GM12875 (cell line): ENCODE results near the gene SUCO.

ENCODE experiments used
- H3K4me3 ChIP-seq: one replicate; pipeline ENCODE4 v1.5.1; 2011; ENCODE audit warnings: low read depth, low read length, control low read depth
- TF ChIP-seq, protein P1 (sequence below): IDR thresholded peaks from 2 replicates; pipeline ENCODE4 v1.5.1; 2011; ENCODE audit warnings: low read depth, mild to moderate bottlenecking, control low read depth, inconsistent platforms, low read length, moderate library complexity, borderline replicate concordance; ENCODE audit not compliant: insufficient read depth

SUCO gene

DNA sequence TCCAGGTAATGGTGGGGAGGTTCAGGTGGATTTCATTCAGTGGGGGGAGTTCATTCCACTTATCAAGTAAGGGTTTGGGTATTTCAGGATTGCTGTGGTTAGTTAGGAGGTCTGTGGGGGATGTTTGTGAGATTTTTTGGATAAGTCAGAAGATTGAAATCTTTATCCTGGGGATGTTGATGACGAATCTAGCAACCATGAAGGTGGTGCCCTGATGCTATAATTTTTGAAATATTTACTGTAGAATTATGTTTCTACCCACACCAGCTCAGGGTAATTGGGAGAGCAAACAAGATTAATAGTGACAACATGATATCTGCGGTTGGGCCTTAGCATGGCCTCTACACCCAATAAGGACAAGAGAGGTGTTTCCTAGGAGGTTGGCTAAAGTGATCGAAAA is 28.3 kb downstream of the SUCO start:
- TF ChIP-seq, protein P1, sequence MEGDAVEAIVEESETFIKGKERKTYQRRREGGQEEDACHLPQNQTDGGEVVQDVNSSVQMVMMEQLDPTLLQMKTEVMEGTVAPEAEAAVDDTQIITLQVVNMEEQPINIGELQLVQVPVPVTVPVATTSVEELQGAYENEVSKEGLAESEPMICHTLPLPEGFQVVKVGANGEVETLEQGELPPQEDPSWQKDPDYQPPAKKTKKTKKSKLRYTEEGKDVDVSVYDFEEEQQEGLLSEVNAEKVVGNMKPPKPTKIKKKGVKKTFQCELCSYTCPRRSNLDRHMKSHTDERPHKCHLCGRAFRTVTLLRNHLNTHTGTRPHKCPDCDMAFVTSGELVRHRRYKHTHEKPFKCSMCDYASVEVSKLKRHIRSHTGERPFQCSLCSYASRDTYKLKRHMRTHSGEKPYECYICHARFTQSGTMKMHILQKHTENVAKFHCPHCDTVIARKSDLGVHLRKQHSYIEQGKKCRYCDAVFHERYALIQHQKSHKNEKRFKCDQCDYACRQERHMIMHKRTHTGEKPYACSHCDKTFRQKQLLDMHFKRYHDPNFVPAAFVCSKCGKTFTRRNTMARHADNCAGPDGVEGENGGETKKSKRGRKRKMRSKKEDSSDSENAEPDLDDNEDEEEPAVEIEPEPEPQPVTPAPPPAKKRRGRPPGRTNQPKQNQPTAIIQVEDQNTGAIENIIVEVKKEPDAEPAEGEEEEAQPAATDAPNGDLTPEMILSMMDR = no peak
- H3K4me3 ChIP-seq = no peak overlapping the region

DNA sequence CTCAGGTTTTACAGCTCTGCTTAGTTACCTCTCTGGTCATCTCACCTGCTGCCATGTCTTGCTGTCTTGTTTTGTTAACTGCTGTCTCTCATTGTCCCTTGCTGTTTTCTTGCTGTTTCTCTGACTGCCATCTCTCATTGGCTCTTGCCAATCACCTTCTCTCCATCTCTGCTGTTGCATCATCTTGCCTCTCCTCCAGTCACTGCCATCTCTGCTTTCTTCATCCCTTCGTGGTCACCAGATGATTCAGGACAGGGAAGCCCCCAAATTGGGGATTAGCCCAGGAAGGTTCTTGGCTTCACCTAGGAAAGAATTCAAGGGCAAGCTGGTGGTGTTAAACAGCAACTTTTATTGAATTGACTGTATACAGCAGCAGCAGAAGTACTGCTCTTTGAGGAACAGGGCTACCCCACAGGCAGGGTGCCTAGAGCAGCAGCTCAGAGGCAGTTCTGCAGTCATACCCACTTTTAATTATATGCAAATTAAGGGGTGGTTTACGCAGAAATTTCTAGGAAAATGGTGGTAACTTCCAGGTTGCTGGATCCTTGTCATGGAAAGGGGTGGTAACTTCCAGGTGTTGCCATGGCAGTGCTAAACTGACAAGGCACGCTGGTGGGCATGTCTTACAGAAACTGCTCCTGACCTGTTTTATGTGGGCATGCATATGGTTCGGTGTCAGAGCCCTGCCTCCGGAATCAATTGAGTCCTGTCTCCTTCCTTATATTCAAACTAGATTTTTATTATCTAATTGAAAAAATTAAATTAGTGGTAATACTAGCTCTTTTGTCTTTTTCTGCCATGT is 33.4 kb downstream of the SUCO start:
- no peak overlapping the region for H3K4me3 ChIP-seq

DNA sequence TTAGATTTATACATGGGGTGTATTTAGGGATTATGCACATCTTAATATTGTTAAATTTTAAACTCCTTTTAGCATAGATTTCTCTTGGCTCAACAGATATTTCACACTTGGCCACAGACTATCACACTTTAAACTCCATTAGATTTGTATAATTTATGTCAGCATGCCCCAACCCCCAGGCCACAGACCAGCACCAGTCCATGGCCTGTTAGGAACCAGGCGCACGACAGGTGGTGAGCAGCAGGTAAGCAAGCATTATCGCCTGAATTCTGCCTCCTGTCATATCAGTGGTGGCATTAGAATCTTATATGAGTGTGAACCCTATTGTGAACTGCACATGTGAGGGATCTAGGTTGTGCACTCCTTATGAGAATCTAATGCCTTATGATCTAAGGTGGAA is 34.8 kb downstream of the SUCO start:
- TF ChIP-seq, protein P1 = no peak
- no peak overlapping the region for H3K4me3 ChIP-seq

More for the DNA sequence above, 33.4 kb downstream of the SUCO start:
- TF ChIP-seq, protein P1 = no peak

DNA sequence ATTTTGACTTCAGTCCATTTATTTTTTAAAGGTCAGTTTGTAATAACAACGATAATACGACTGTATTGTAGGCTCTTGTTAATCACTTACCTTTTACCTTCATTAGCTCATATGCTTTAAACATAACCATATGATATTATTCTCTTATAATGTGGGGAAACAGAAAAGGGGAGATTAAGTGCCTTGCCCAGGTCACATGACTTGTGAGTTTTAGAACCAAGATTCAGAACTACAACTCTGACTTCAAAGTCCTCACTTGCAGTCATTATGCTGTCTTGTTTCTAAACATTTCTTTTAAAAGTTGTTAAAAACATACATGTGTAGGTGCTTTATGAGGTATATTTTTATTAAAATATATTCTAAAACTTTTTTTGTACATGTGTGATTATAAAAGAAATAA is 41.1 kb downstream of the SUCO start:
- H3K4me3 ChIP-seq = no peak overlapping the region
- TF ChIP-seq, protein P1 = no peak

DNA sequence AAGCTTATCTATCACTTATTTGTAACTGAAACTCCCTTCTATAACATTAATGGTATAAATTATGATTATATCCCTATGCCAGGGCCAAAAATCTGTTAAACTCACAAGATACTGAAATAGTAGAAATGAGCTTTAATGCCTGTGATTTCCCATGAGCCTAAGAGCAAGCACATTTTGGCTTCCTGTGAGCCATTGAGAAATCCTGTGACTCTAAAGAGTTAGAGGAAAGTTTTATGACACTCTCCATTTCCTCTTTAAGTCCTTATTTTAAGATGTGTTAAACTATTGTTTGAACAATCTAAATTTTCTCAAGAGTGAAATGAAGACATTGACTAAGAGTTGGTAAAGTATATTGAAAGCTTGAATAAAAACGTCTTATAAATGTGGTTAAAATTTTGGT is 45.6 kb downstream of the SUCO start:
- TF ChIP-seq, protein P1 = no peak
- no peak overlapping the region for H3K4me3 ChIP-seq

DNA sequence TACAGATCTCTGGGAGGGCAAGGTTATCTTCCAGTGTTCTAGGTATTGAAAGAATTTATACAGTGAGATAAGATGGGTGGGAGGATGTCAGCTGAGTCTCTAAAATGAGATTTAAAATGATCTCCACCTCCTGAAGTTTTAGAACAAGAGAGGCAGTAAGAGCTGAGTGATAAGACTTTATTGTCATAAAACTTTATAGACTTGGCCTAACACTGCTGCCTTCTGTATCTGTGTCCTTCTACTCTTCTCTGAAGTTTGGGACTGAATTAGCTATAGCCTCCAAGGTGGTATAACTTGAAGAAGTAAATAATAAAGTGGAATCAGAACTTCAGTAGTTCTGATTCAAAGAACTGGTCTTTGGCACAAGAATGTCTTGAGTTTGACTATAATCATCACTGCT is 48.3 kb downstream of the SUCO start:
- no peak overlapping the region for H3K4me3 ChIP-seq
- TF ChIP-seq, protein P1 = no peak

DNA sequence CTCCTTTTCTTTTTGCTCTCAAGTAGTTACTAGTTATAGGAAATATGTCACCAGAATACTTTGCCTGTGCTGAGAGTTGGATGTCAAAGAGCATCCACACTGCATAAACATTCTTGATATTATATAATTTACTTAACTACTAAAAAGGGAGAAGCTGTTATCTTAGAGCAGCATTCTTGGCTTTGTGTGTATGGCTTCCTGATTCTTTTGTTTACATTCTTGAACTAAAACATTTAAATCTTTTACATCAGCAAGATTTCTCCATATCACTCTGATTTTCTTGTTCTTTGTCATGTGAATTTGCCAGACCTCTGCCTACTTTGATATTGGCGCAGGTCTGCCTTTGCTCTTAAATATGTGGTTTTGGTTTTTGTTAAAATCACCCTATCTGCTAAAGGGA is 48.8 kb downstream of the SUCO start:
- TF ChIP-seq, protein P1 = no peak
- H3K4me3 ChIP-seq = no peak overlapping the region
